Right hindlimb (tissue), 1 donor: ENCODE measurements around the gene ODAD3.
"Not testable (repeated sequence)": the region's sequence is repeated elsewhere in the genome, so short reads cannot be mapped to it uniquely, and the experiment has no call there.

Experiments used
- DNase-seq: peaks from one replicate; pipeline ENCODE4 v3.0.0-alpha.2; 2018

The ODAD3 gene

GRCh38 chr19:11435057-11435832, at the start of gene ODAD3, which contains the start of gene PRKCSH:
Gene ODAD3, minus strand, starts transcription at chr19:11435121. Its CDS starts 105 bp downstream, at chr19:11435016.
Gene PRKCSH, plus strand, starts transcription at chr19:11435635. Its CDS starts 483 bp downstream, at chr19:11436118.
- DNase-seq = peak; percentile 100

- no peak for DNase-seq
These were observed 48.6 kb upstream of the ODAD3 start for GRCh38 chr19:11483366-11484111.

GRCh38 chr19:11482384-11483050, 47.6 kb upstream of the ODAD3 start:
- DNase-seq = peak; percentile 79

- peak; percentile 74 for DNase-seq
These were observed 46.8 kb upstream of the ODAD3 start for GRCh38 chr19:11481534-11482383.

- no peak for DNase-seq
These were observed 46.0 kb upstream of the ODAD3 start, which contains the start of gene ELAVL3 for GRCh38 chr19:11480715-11481533. Gene ELAVL3, minus strand, starts transcription at chr19:11481046. Its CDS starts 438 bp downstream, at chr19:11480608.

GRCh38 chr19:11479898-11480714, 45.2 kb upstream of the ODAD3 start:
- DNase-seq = no peak

- DNase-seq = peak; percentile 34
These were observed 44.4 kb upstream of the ODAD3 start for GRCh38 chr19:11479090-11479897.

- DNase-seq = no peak
These were observed 43.5 kb upstream of the ODAD3 start for GRCh38 chr19:11478167-11479089.

- no peak for DNase-seq
These were observed 40.9 kb upstream of the ODAD3 start for GRCh38 chr19:11475861-11476260.

GRCh38 chr19:11475343-11475742, 40.4 kb upstream of the ODAD3 start:
- not testable (repeated sequence) for DNase-seq

- no peak for DNase-seq
These were observed 38.8 kb upstream of the ODAD3 start for GRCh38 chr19:11473725-11474124.

- not testable (repeated sequence) for DNase-seq
These were observed 33.4 kb upstream of the ODAD3 start for GRCh38 chr19:11468266-11468845.

GRCh38 chr19:11465600-11465999, 30.7 kb upstream of the ODAD3 start:
- no peak for DNase-seq

- DNase-seq = no peak
These were observed 29.7 kb upstream of the ODAD3 start for GRCh38 chr19:11464333-11465265.

GRCh38 chr19:11463391-11463790, 28.5 kb upstream of the ODAD3 start:
- no peak for DNase-seq

- DNase-seq = no peak
These were observed 26.5 kb upstream of the ODAD3 start for GRCh38 chr19:11461453-11461852.

GRCh38 chr19:11460207-11460606, 25.3 kb upstream of the ODAD3 start:
- DNase-seq = no peak
